Activated B cell treated with CpG ODN at 0.5 μM for 24 hours (primary cell): ENCODE results near the gene BRAP. TPM values are rescaled to one million over a fixed set of nuclear protein-coding genes. Genes with fewer than 3 reads are reported as not detected.
"Not testable (repeated sequence)": the region's sequence is repeated elsewhere in the genome, so short reads cannot be mapped to it uniquely, and the experiment has no call there.

ENCODE experiments used
- ATAC-seq: fragments of 200-7000 bp; cut with Tn5 transposase; one replicate; pipeline ENCODE4 v1.10.0; 2021; ENCODE audit warnings: low read depth, mild to moderate bottlenecking, moderate library complexity
- CTCF ChIA-PET: fragments of 350-600 bp; sonication (Branson Sonifier 250); formaldehyde crosslinking; loops from one replicate; lab custom pipeline; 2021; ENCODE audit warnings: antibody characterized with exemption; lab: Charles Lee
- POLR2A ChIA-PET: fragments of 350-600 bp; sonication (Branson Sonifier 250); formaldehyde crosslinking; loops from one replicate; lab custom pipeline; 2021; ENCODE audit warnings: antibody characterized with exemption; lab: Charles Lee
- DNase-seq: peaks from one replicate; pipeline ENCODE4 v3.0.0; 2022
- H3K27ac Mint-ChIP-seq: one replicate; pipeline ENCODE4 v1.8.0; 2020; ENCODE audit warnings: mixed read lengths
- H3K27me3 Mint-ChIP-seq: one replicate; pipeline ENCODE4 v1.8.0; 2021; ENCODE audit warnings: mixed read lengths
- H3K36me3 Mint-ChIP-seq: one replicate; pipeline ENCODE4 v1.8.0; 2021; ENCODE audit warnings: low read depth, mixed read lengths
- H3K4me1 Mint-ChIP-seq: one replicate; pipeline ENCODE4 v1.8.0; 2021; ENCODE audit warnings: mixed read lengths
- H3K4me3 Mint-ChIP-seq: one replicate; pipeline ENCODE4 v1.8.0; 2020; ENCODE audit warnings: mild to moderate bottlenecking, mixed read lengths
- H3K9me3 Mint-ChIP-seq: one replicate; pipeline ENCODE4 v1.8.0; 2020; ENCODE audit warnings: mixed read lengths
- CTCF ChIP-seq: fragments of 200-600 bp; IDR thresholded peaks from one replicate; pipeline ENCODE4 v1.8.0; 2022; ENCODE audit warnings: antibody characterized with exemption, mild to moderate bottlenecking
- intact Hi-C: fragments of 100-400 bp; cut with micrococcal nuclease; formaldehyde crosslinking; loops from one replicate; pipeline ENCODE4 v1.15.1; 2024
- total RNA-seq: library from RNA; stranded (reverse); gene quantifications from 2 replicates; pipeline ENCODE4 v1.2.3, GENCODE V29; 2022

Gene BRAP
- total RNA-seq, 1 donor from 2014 or later: 24.2 TPM

DNA sequence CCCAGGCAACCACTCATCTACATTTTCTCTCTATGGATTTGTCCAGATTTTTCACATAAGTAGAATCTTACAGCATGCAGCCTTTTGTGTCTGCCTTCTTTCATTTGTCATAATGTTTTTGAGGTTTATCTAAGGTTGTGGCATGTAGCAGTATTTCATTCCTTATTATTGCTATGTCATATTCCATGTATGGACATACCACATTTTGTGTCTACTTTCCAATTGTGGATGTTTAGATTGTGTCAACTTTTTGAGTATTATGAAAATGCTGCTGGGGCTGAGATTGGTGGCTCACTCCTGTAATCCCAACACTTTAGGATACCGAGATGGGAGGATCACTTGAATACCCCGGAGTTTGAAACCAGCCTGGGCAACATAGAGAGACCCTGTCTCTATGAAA lies 83.4 kb downstream of the BRAP start:
- Mint-ChIP-seq H3K27me3 (peaks cover 3% of the 10 kb centered on the region), H3K27ac (no peak overlapping the region), H3K36me3 (peaks cover 10% of the 10 kb centered on the region), H3K4me1 (peaks cover 9% of the 10 kb centered on the region), H3K4me3 (no peak overlapping the region), H3K9me3 (no peaks in the 10 kb centered on the region)
- POLR2A ChIA-PET: no interaction called here
- DNase-seq: no peak
- CTCF ChIA-PET: no interaction called here
- no peak for TF ChIP-seq CTCF
- intact Hi-C loops: no loop called here
- no peak for ATAC-seq

DNA sequence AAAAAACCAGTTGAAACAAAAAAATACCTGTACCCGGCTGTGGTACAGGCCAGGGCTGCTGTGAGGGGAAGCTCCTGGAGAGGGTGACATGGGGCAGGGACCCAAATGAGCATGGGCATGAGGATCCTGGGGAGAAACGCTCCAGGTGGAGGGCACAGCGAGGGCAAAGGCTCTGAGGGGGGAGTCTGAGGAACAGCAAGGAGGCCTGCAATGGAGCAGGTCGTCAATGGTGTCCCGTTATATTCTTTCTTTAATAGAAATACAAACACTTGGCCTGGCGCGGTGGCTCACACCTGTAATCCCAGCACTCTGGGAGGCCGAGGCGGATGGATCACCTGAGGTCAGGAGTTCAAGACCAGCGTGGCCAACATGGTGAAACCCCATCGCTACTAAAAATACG lies 84.8 kb downstream of the BRAP start:
- intact Hi-C loops, ATAC-seq, DNase-seq, H3K27ac Mint-ChIP-seq, CTCF ChIA-PET, H3K4me3 Mint-ChIP-seq, H3K27me3 Mint-ChIP-seq, H3K9me3 Mint-ChIP-seq, POLR2A ChIA-PET: not testable (repeated sequence)
- H3K36me3 Mint-ChIP-seq: peaks cover 12% of the 10 kb centered on the region
- peaks cover 20% of the 10 kb centered on the region for H3K4me1 Mint-ChIP-seq

DNA sequence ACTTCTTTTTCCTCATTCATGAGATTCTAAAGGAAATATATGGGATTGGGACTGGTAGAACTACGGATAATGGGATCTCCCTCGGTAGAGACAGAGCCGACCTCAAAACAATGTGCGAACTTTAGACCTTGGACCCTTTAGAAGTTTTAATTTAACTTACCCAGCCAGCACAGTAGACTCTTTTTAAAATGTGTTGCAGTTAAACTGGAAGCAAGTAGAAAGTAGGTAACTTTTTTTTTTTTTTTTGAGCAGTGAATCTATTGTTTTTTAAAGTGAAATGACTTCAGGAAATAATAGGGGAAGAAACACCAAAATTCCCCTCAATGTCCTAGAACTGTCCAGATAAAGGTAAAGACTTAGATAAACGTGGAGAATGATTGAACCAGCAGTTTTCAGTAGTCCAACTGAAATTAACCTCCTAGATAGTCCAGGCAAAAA lies 85.5 kb downstream of the BRAP start:
- peak overlapping the region; percentile 86 for H3K4me3 Mint-ChIP-seq
- H3K27me3 Mint-ChIP-seq: no peaks in the 10 kb centered on the region
- POLR2A ChIA-PET: no interaction called here
- peaks cover 24% of the 10 kb centered on the region for H3K4me1 Mint-ChIP-seq
- H3K9me3 Mint-ChIP-seq: no peaks in the 10 kb centered on the region
- intact Hi-C loops: no loop called here
- TF ChIP-seq CTCF: no peak
- peaks cover 12% of the 10 kb centered on the region for H3K36me3 Mint-ChIP-seq
- no peak for ATAC-seq
- H3K27ac Mint-ChIP-seq: peak overlapping the region; percentile 88
- no peak for DNase-seq
- CTCF ChIA-PET: no interaction called here

- H3K27me3 Mint-ChIP-seq: no peaks in the 10 kb centered on the region
- intact Hi-C loops: loop anchor here (2.0 to 10.0 kb wide), 5 partner anchors 87 to 1717 kb away; partner anchors contain the start of genes ACAD10, GLTP, HECTD4 and MAPKAPK5
Observed at GRCh38 chr12:111599453-111600204, 86.1 kb downstream of the BRAP start.

More at GRCh38 chr12:111599453-111600204, 86.1 kb downstream of the BRAP start:
- DNase-seq: peak; percentile 93
- peaks cover 29% of the 10 kb centered on the region for H3K4me1 Mint-ChIP-seq
- ChIA-PET POLR2A (interaction anchor here (0.8 kb wide), 3 partner anchors 86 to 242 kb away, joined by 3 to 7 read pairs (median 4); partner anchors contain the start of genes ACAD10, BRAP and MAPKAPK5), CTCF (no interaction called here)
- peak overlapping the region; percentile 88 for H3K27ac Mint-ChIP-seq
- no peak for TF ChIP-seq CTCF
- H3K9me3 Mint-ChIP-seq: no peaks in the 10 kb centered on the region
- peaks cover 12% of the 10 kb centered on the region for H3K36me3 Mint-ChIP-seq
- H3K4me3 Mint-ChIP-seq: peak overlapping the region; percentile 86
- peak; percentile 81 for ATAC-seq
